HEK293 (cell line): ENCODE results near the gene IL1RL2.

ENCODE experiments used
- CTCF ChIA-PET: fragments of 350-600 bp; formaldehyde crosslinking; extraction: SDS; loops from one replicate; lab custom pipeline; 2021; ENCODE audit warnings: antibody characterized with exemption; lab: Yijun Ruan, JAX
- POLR2A ChIA-PET: fragments of 300-600 bp; formaldehyde crosslinking; extraction: SDS; loops from one replicate; lab custom pipeline; 2020; ENCODE audit warnings: antibody characterized with exemption, inconsistent platforms; lab: Yijun Ruan, JAX
- H3K27ac ChIP-seq: fragments of 200-500 bp; sonication (Bioruptor generic); 2 replicates; pipeline ENCODE4 v1.5.1; 2014; ENCODE audit warnings: low read depth, low read length, control low read depth, inconsistent platforms; ENCODE audit errors: extremely low read depth
- H3K36me3 ChIP-seq, 2 experiments: fragments of 200-500 bp in 1 of 2; sonication (Bioruptor generic) in 1 of 2; 1 replicate in 1 of 2; 2 replicates in 1 of 2; pipeline ENCODE4 v1.5.1; 2014 to 2017; ENCODE audit warnings: inconsistent platforms in 2 of 2, low read length in 2 of 2; ENCODE audit not compliant: control insufficient read depth in 2 of 2, insufficient read depth in 1 of 2
- H3K4me1 ChIP-seq: fragments of 200-500 bp; sonication (Bioruptor generic); 2 replicates; pipeline ENCODE4 v1.5.1; 2014; ENCODE audit warnings: mild to moderate bottlenecking, low read length, inconsistent platforms; ENCODE audit not compliant: control insufficient read depth, insufficient read depth
- H3K4me3 ChIP-seq: 2 replicates; pipeline ENCODE4 v1.5.1; 2011; ENCODE audit warnings: low read depth, mild to moderate bottlenecking, control low read depth, low read length, moderate library complexity
- H3K9me3 ChIP-seq: fragments of 200-500 bp; sonication (Bioruptor generic); 2 replicates; pipeline ENCODE4 v1.5.1; 2014; ENCODE audit warnings: low read depth, low read length, inconsistent platforms; ENCODE audit not compliant: control insufficient read depth, insufficient read depth
- BCL11B ChIP-seq: fragments of 450-650 bp; formaldehyde crosslinking; IDR thresholded peaks from 2 replicates; pipeline ENCODE4 v1.5.1; 2016; ENCODE audit warnings: low read depth, missing biosample characterization, missing genetic modification characterization
- BCL6B ChIP-seq: fragments of 450-650 bp; formaldehyde crosslinking; IDR thresholded peaks from 2 replicates; pipeline ENCODE4 v1.5.1; 2017; ENCODE audit warnings: missing biosample characterization, missing genetic modification characterization
- CTCF ChIP-seq: fragments of 450-650 bp; formaldehyde crosslinking; IDR thresholded peaks from 2 replicates; pipeline ENCODE4 v1.5.1; 2016; ENCODE audit warnings: missing biosample characterization, missing genetic modification characterization
- IKZF3 ChIP-seq: fragments of 450-650 bp; IDR thresholded peaks from 2 replicates; pipeline ENCODE4 v1.5.0; 2018; ENCODE audit warnings: missing biosample characterization, mild to moderate bottlenecking, missing genetic modification characterization, moderate library complexity
- MEIS1 ChIP-seq: sonication (generic); formaldehyde crosslinking; IDR thresholded peaks from 2 replicates; pipeline ENCODE4 v1.8.1; 2022; ENCODE audit warnings: missing genetic modification reagents, mild to moderate bottlenecking, borderline replicate concordance
- OSR2 ChIP-seq: fragments of 450-650 bp; formaldehyde crosslinking; IDR thresholded peaks from 2 replicates; pipeline ENCODE4 v1.5.1; 2016; ENCODE audit warnings: missing biosample characterization, missing genetic modification characterization
- SALL2 ChIP-seq: fragments of 450-650 bp; formaldehyde crosslinking; IDR thresholded peaks from 2 replicates; pipeline ENCODE4 v1.5.0; 2017; ENCODE audit warnings: missing biosample characterization, mild to moderate bottlenecking, missing genetic modification characterization, borderline replicate concordance
- SCRT1 ChIP-seq: fragments of 450-650 bp; formaldehyde crosslinking; IDR thresholded peaks from 2 replicates; pipeline ENCODE4 v1.5.1; 2016; ENCODE audit warnings: missing biosample characterization, missing genetic modification characterization, borderline replicate concordance
- YY2 ChIP-seq: fragments of 450-650 bp; formaldehyde crosslinking; IDR thresholded peaks from 2 replicates; pipeline ENCODE4 v1.5.1; 2016; ENCODE audit warnings: missing biosample characterization, missing genetic modification characterization
- ZNF138 ChIP-seq: fragments of 450-650 bp; formaldehyde crosslinking; IDR thresholded peaks from 2 replicates; pipeline ENCODE4 v1.5.1; 2016; ENCODE audit warnings: missing biosample characterization, missing genetic modification characterization, borderline replicate concordance
- ZNF211 ChIP-seq: fragments of 450-650 bp; formaldehyde crosslinking; IDR thresholded peaks from 2 replicates; pipeline ENCODE4 v1.5.1; 2016; ENCODE audit warnings: low read depth, missing biosample characterization, missing genetic modification characterization
- ZNF239 ChIP-seq: fragments of 450-650 bp; formaldehyde crosslinking; IDR thresholded peaks from 2 replicates; pipeline ENCODE4 v1.5.1; 2016; ENCODE audit warnings: missing biosample characterization, missing genetic modification characterization
- ZNF248 ChIP-seq: fragments of 450-650 bp; formaldehyde crosslinking; IDR thresholded peaks from 2 replicates; pipeline ENCODE4 v1.5.1; 2017; ENCODE audit warnings: missing biosample characterization, missing genetic modification characterization
- ZNF350 ChIP-seq: fragments of 450-650 bp; formaldehyde crosslinking; IDR thresholded peaks from 2 replicates; pipeline ENCODE4 v1.5.0; 2017; ENCODE audit warnings: missing biosample characterization, mild to moderate bottlenecking, missing genetic modification characterization
- ZNF416 ChIP-seq: fragments of 450-650 bp; formaldehyde crosslinking; IDR thresholded peaks from 2 replicates; pipeline ENCODE4 v1.5.1; 2016; ENCODE audit warnings: missing biosample characterization, missing genetic modification characterization
- ZNF513 ChIP-seq: fragments of 450-650 bp; IDR thresholded peaks from 2 replicates; pipeline ENCODE4 v1.5.1; 2018; ENCODE audit warnings: missing biosample characterization, missing genetic modification characterization
- ZNF548 ChIP-seq: fragments of 450-650 bp; formaldehyde crosslinking; IDR thresholded peaks from 2 replicates; pipeline ENCODE4 v1.5.1; 2016; ENCODE audit warnings: missing biosample characterization, missing genetic modification characterization
- ZNF596 ChIP-seq: fragments of 450-650 bp; IDR thresholded peaks from 2 replicates; pipeline ENCODE4 v1.5.0; 2018; ENCODE audit warnings: missing biosample characterization, mild to moderate bottlenecking, missing genetic modification characterization, moderate library complexity
- ZNF660 ChIP-seq: fragments of 450-650 bp; IDR thresholded peaks from 2 replicates; pipeline ENCODE4 v1.5.1; 2018; ENCODE audit warnings: missing biosample characterization, mild to moderate bottlenecking, missing genetic modification characterization
- ZNF747 ChIP-seq: fragments of 450-650 bp; formaldehyde crosslinking; IDR thresholded peaks from 2 replicates; pipeline ENCODE4 v1.5.1; 2016; ENCODE audit warnings: missing biosample characterization, missing genetic modification characterization
- ZNF843 ChIP-seq: fragments of 450-650 bp; formaldehyde crosslinking; IDR thresholded peaks from 2 replicates; pipeline ENCODE4 v1.5.1; 2016; ENCODE audit warnings: missing biosample characterization, missing genetic modification characterization
- ZSCAN23 ChIP-seq: fragments of 450-650 bp; formaldehyde crosslinking; IDR thresholded peaks from 2 replicates; pipeline ENCODE4 v1.5.1; 2016; ENCODE audit warnings: missing biosample characterization, missing genetic modification characterization
- TF ChIP-seq, protein P1 (sequence below): fragments of 450-650 bp; formaldehyde crosslinking; IDR thresholded peaks from 2 replicates; pipeline ENCODE4 v1.5.1; 2016; ENCODE audit warnings: missing biosample characterization, missing genetic modification characterization
- TF ChIP-seq, protein P2 (sequence below): fragments of 450-650 bp; formaldehyde crosslinking; IDR thresholded peaks from 2 replicates; pipeline ENCODE4 v1.5.1; 2016; ENCODE audit warnings: missing biosample characterization, missing genetic modification characterization

Gene IL1RL2

GRCh38 chr2:102282678-102283091 is 95.9 kb downstream of the IL1RL2 start:
- TF ChIP-seq OSR2 (tag by site-specific recombination) (no peak), BCL6B (tag by site-specific recombination) (no peak), ZNF513 (tag by site-specific recombination) (no peak), ZNF350 (tag by site-specific recombination) (no peak), CTCF (tag by site-specific recombination) (no peak), SCRT1 (tag by site-specific recombination) (no peak), SALL2 (tag by site-specific recombination) (no peak), ZNF248 (tag by site-specific recombination) (no peak), ZNF548 (tag by site-specific recombination) (no peak), ZNF660 (no peak), ZNF138 (tag by site-specific recombination) (no peak), MEIS1 (no peak), ZNF211 (no peak), ZNF416 (tag by site-specific recombination) (no peak), ZNF239 (tag by site-specific recombination) (no peak)
- TF ChIP-seq, protein P1, sequence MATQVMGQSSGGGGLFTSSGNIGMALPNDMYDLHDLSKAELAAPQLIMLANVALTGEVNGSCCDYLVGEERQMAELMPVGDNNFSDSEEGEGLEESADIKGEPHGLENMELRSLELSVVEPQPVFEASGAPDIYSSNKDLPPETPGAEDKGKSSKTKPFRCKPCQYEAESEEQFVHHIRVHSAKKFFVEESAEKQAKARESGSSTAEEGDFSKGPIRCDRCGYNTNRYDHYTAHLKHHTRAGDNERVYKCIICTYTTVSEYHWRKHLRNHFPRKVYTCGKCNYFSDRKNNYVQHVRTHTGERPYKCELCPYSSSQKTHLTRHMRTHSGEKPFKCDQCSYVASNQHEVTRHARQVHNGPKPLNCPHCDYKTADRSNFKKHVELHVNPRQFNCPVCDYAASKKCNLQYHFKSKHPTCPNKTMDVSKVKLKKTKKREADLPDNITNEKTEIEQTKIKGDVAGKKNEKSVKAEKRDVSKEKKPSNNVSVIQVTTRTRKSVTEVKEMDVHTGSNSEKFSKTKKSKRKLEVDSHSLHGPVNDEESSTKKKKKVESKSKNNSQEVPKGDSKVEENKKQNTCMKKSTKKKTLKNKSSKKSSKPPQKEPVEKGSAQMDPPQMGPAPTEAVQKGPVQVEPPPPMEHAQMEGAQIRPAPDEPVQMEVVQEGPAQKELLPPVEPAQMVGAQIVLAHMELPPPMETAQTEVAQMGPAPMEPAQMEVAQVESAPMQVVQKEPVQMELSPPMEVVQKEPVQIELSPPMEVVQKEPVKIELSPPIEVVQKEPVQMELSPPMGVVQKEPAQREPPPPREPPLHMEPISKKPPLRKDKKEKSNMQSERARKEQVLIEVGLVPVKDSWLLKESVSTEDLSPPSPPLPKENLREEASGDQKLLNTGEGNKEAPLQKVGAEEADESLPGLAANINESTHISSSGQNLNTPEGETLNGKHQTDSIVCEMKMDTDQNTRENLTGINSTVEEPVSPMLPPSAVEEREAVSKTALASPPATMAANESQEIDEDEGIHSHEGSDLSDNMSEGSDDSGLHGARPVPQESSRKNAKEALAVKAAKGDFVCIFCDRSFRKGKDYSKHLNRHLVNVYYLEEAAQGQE = no peak
- TF ChIP-seq, protein P2, sequence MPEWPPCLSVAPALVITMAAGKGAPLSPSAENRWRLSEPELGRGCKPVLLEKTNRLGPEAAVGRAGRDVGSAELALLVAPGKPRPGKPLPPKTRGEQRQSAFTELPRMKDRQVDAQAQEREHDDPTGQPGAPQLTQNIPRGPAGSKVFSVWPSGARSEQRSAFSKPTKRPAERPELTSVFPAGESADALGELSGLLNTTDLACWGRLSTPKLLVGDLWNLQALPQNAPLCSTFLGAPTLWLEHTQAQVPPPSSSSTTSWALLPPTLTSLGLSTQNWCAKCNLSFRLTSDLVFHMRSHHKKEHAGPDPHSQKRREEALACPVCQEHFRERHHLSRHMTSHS (tag by site-specific recombination) = no peak
- no peak overlapping the region for H3K27ac ChIP-seq
- no peaks in the 10 kb centered on the region for H3K4me1 ChIP-seq
- ChIA-PET POLR2A (no interaction called here), CTCF (interaction anchor here (0.6 to 1.8 kb wide), 5 partner anchors 19 to 523 kb away, joined by 3 to 6 read pairs (median 3); no protein-coding TSS in a partner anchor)
- H3K4me3 ChIP-seq = no peak overlapping the region
- no peaks in the 10 kb centered on the region for H3K36me3 ChIP-seq
- H3K9me3 ChIP-seq = no peaks in the 10 kb centered on the region

- POLR2A ChIA-PET = no interaction called here
- TF ChIP-seq ZSCAN23 (tag by site-specific recombination) (no peak), ZNF747 (tag by site-specific recombination) (no peak), ZNF843 (tag by site-specific recombination) (no peak), BCL11B (no peak), YY2 (no peak), ZNF596 (tag by site-specific recombination) (no peak), IKZF3 (no peak)
- TF ChIP-seq, all 188 proteins: peak for 0
- no peaks in the 10 kb centered on the region for H3K9me3 ChIP-seq
- H3K4me3 ChIP-seq = no peak overlapping the region
- CTCF ChIA-PET = interaction anchor here (0.6 to 1.8 kb wide), 2 partner anchors 44 to 1364 kb away, joined by 3 to 6 read pairs; no protein-coding TSS in a partner anchor
- H3K36me3 ChIP-seq = no peaks in the 10 kb centered on the region
- H3K4me1 ChIP-seq = no peaks in the 10 kb centered on the region
- no peak overlapping the region for H3K27ac ChIP-seq
Observed at GRCh38 chr2:102283996-102284395, 97.2 kb downstream of the IL1RL2 start.
